ENCODE results near the gene NECTIN2. TPM values are rescaled to one million over a fixed set of nuclear protein-coding genes. Genes with fewer than 3 reads are reported as not detected.

The NECTIN2 gene
- total and polyA plus RNA-seq, 4 donors = 49.4 to 77.5 (median 55.5) TPM

GRCh38 chr19:44803442-44804428 is 42.4 kb upstream of the NECTIN2 start:
- no peaks in the 10 kb centered on the region for H3K9me3 ChIP-seq (ENCODE audit: control insufficient read depth in 4 of 4, low read length in 3 of 4)
- peaks cover 9 to 33% (median 23%) of the 10 kb centered on the region in 4 donors for H3K4me1 ChIP-seq (ENCODE audit: control insufficient read depth in 4 of 4, insufficient read depth in 4 of 4, low read length in 3 of 4)
- no peaks in the 10 kb centered on the region for H3K27me3 ChIP-seq (ENCODE audit: control insufficient read depth in 4 of 4, insufficient read depth in 4 of 4, low read length in 3 of 4)
- no peak overlapping the region for H3K4me3 ChIP-seq (ENCODE audit: low read depth in 1 of 3, low read length in 3 of 3)
- H3K9ac ChIP-seq (ENCODE audit: low read depth in 1 of 2, low read length in 2 of 2) = no peak overlapping the region
- WGBS = 94% methylated on average over 13 of the region's 13 CpGs
- DNase-seq (ENCODE audit: low spot score) = no peak
- no peak overlapping the region for H3K27ac ChIP-seq (ENCODE audit: low read depth in 1 of 2, low read length in 2 of 2)
- H3K36me3 ChIP-seq (ENCODE audit: control insufficient read depth in 4 of 4, insufficient read depth in 3 of 4, low read depth in 1 of 4, low read length in 3 of 4) = peaks cover 0 to 2% (median under 1%) of the 10 kb centered on the region in 4 donors
- TF ChIP-seq NR2F2 (IDR thresholded peaks at IDR 0.05) = no peak
- TF ChIP-seq MAX (IDR thresholded peaks at IDR 0.05) = no peak
- no peak for TF ChIP-seq JUND (IDR thresholded peaks at IDR 0.05)
- no peak for TF ChIP-seq FOXA2 (IDR thresholded peaks at IDR 0.05)
- no peak for TF ChIP-seq RAD21 (IDR thresholded peaks at IDR 0.05)
- TF ChIP-seq CTCF (IDR thresholded peaks at IDR 0.05; ENCODE audit: low read depth, low read length, missing input control) = no peak
- no peak for TF ChIP-seq TAF1 (conservative IDR thresholded peaks at IDR 0.05)
- no peak for TF ChIP-seq EGR1 (IDR thresholded peaks at IDR 0.05; ENCODE audit: low read depth in 2 of 2)
- no peak for TF ChIP-seq SP1 (IDR thresholded peaks at IDR 0.05)
- TF ChIP-seq YY1 (IDR thresholded peaks at IDR 0.05) = no peak
- TF ChIP-seq ZBTB33 (IDR thresholded peaks at IDR 0.05) = no peak
- TF ChIP-seq REST (IDR thresholded peaks at IDR 0.05) = no peak
- TF ChIP-seq RXRA (IDR thresholded peaks at IDR 0.05) = no peak
- no peak for TF ChIP-seq GABPA (IDR thresholded peaks at IDR 0.05 in 1 of 2, conservative IDR thresholded peaks at IDR 0.05 in 1 of 2)
- no peak for TF ChIP-seq FOXA1 (IDR thresholded peaks at IDR 0.05)
- no peak for TF ChIP-seq HNF4G (IDR thresholded peaks at IDR 0.05)
- TF ChIP-seq HNF4A (conservative IDR thresholded peaks at IDR 0.05) = no peak
- no peak for TF ChIP-seq ATF3 (IDR thresholded peaks at IDR 0.05)

Measured in liver (tissue), 9 donors.